GM19193 (cell line): ENCODE measurements around the gene EIF4E3.

ENCODE experiments used
- POLR2A ChIP-seq: IDR thresholded peaks from 4 replicates; pipeline ENCODE4 v1.6.1; 2011; ENCODE audit not compliant: insufficient read depth, insufficient read length; ENCODE audit errors: extremely low read depth

EIF4E3 gene

DNA sequence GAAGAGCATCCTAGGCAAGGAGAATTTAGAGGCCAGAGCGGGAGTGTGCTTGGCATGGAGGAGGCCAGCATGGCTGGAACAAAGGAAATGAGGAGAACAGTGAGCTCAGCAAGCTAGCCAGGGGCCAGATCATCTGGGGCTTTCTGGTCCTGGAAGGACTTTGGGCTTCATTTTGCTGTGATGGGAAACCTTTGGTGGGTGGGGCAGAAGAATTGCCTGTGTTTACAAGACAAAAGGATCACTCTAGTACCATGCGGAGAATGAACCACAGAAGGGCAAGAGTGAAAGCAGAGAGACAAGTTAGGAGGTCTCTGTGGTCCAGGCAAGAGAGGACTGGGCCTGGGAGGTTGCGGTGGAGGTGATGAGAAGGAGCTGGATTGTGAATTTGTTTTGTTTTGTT lies 80.1 kb downstream of the EIF4E3 start:
- no peak for TF ChIP-seq POLR2A

DNA sequence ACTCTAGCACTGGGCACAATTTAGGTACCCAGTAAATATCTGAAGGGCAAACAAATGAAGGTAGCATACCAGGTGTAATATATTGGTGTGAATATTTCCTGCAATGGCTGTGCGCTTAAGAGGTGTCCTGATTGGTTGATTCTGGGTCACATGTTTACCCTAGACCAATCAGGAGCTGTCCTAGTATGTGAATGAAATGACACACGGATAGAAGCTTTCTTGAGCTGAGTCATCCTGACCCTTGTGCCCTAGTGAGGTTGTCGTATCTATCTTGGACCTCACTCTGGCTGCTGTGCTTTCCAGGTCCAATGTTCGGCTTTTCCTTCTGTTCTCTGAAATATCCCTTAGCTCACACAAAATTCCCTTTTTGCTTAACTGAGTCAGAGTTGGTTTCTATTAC lies 83.5 kb downstream of the EIF4E3 start:
- no peak for TF ChIP-seq POLR2A

DNA sequence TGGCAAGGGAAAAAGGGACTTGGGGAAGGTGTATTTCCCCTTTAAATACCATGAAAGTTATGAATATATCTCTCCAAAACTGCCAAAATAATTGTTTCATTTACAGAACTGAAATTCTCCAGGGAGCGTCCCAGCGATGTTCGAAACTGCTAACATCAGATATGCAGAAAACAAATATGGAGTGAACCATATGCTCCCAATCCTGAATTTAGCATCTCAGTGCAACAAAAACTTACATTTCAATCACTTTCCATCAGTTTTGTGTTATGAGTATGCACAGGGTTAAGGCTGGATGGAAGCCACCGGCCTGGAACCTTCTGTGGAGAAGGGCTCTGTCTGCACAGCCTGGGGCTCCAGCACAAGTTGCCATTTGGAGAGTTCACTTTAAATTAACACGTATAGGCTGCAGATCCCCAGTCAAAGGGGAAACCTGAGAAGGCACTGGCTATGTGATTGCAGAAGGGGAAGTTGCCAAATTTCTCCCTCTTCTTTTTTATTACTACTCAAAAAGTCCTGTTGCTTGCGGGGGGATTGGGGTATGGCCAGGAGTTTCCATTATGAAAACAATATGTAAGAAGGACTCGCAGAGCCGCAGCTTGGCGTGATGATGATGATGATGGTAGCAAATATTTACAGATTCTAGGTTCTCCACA lies 84.7 kb downstream of the EIF4E3 start:
- no peak for TF ChIP-seq POLR2A

DNA sequence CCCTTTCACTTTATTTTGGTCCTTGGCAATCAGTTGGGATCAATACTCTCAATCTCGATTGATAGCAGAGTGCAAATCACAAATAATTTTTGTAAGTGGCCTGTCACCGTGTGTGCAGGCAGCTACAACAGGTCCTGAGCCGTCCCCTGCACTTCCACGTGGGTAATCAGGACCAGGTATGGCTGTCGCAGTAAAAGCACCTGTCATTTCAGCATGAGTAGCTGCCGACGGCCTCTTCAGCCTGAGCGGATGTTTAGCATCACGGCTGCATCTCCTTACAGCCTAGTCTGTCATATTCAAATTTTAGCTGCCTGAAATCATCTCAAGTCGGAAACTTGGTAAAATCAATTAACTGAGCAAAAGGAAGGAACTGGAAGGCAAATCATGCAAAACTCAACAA lies 88.7 kb downstream of the EIF4E3 start:
- TF ChIP-seq POLR2A = no peak

DNA sequence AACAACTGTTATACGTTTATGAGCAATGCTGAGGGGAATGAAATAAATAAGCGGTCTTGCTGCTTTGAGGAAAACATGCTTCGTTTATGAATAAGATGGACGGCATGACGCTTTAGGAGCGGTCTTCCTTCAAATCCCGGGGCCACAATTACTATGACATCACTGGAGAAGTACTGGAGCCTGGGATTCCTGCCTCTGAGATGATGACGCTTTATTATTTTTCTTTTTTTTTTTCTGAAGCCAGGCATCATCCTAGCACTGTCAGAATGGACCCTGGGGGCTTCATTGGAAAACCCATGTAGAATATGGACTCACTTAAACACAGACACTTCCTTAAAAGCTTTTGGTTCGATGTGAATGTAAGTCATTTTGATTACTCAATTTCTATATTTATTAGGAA lies 89.2 kb downstream of the EIF4E3 start:
- TF ChIP-seq POLR2A = no peak

DNA sequence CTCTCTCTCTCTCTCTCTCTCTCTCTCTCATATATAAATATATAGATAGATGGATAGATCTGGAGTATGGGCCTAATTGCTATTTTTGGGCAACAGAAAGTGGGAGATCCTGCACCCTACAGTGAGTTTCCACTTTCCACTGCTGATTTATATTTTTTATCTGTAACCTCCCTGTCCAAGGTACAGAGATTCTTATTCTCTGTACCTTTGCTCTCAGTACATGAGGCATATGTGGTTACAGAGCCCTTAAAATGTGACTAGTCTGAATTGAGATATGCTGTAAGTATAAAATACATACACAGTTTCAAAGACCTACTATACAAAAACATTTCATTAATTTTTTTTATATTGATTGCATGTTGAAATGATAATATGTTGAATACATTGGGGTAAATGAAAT lies 90.5 kb downstream of the EIF4E3 start:
- TF ChIP-seq POLR2A = no peak

DNA sequence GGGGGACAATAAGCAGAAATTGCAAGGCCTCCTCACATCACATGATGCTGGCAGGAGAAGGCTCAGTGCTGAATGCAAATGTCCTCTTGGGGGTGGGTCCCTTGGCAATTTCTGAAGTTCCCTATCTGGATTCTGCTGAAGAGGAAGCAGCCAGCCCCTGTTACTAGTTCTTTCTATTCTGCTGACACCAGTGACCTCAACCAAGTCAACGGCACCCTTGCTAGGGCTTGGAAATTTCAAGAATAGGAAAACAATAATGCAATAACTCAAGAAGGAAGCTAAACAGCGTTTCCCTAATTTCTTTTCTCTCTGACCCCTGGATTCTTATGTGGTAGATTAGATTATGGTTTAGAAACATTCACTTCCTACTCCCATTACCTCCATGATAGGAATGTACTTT lies 95.5 kb downstream of the EIF4E3 start:
- TF ChIP-seq POLR2A = no peak

DNA sequence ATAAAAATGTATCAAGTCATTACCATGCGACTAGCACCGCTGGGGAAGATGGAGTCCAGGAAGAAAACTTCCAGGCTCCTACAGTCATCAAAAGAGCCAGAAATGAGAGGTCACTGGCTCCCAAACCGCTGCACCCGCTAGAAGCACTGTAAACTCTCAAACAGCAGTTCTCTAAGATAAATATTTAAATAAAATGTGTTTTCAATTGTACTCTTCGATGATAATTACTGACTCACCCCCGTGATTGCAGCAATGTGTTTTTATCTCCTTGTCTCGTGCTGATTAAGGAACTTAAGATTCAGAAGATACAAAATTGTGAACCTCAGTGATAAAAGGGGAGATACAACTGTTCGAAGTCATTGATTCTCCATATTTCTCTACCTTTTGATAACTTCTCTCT lies 95.9 kb downstream of the EIF4E3 start:
- TF ChIP-seq POLR2A = no peak

DNA sequence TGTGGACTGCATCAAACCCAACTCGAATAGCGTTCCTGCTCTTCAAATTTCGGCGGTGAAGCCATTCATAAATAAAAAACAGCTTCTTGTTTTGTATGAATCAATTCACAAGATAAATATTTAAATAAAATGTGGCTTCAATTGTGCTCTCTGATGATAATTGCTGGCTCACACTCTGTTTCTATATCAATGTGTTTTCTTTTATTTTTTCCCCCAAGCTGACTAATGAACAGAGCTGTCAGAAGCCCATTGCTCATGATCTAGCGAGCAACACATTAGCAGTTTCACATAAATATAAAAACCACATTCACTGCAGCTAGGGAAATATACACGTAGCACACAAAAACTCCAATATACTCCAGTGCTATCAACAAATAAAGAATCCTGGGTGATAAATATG lies 96.7 kb downstream of the EIF4E3 start:
- TF ChIP-seq POLR2A = no peak

DNA sequence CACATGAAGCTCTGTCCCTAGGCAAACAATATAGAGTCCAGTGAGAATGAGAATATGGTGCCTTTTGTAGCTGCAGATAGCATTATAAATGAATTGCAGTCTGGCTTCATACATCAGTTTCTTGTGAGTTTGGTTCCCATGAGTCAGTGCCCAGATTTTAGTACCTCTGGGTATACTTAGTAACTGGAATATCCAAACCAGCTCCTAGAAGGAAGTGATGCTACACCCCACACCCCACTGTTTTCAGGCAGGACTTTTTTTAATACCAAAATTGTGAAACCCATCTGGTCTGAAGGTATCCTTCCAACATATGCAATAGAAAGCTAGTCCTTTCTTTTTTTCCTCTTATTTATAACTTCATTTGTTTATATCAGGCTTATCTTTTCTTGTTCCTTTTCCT lies 99.5 kb downstream of the EIF4E3 start:
- no peak for TF ChIP-seq POLR2A
